GM23338 (cell line): ENCODE data around the gene STRA8. TPM values are rescaled to one million over a fixed set of nuclear protein-coding genes. Genes with fewer than 3 reads are reported as not detected.

ENCODE experiments used
- ATAC-seq: fragments of 200-7000 bp; cut with Tn5 transposase; 3 replicates; pipeline ENCODE4 v1.9.1; 2020
- DNase-seq: peaks from one replicate; pipeline ENCODE4 v3.0.0-alpha.2; 2015; ENCODE audit warnings: low spot score
- H2AFZ ChIP-seq: fragments of 200-600 bp; sonication (generic); 2 replicates; pipeline ENCODE4 v1.8.0; 2016; ENCODE audit warnings: antibody characterized with exemption, mild to moderate bottlenecking, moderate library complexity
- H3F3A ChIP-seq: fragments of 200-600 bp; sonication (generic); replicated peaks from 2 replicates; pipeline ENCODE4 v1.8.0; 2017; ENCODE audit warnings: antibody characterized with exemption, mixed run types, low read depth
- H3K27ac ChIP-seq: fragments of 200-600 bp; sonication (generic); 2 replicates; pipeline ENCODE4 v1.6.1; 2016; ENCODE audit warnings: low read depth
- H3K27me3 ChIP-seq: fragments of 200-600 bp; sonication (generic); 2 replicates; pipeline ENCODE4 v1.8.0; 2016; ENCODE audit warnings: mild to moderate bottlenecking, mixed run types, moderate library complexity; ENCODE audit not compliant: insufficient read depth
- H3K36me3 ChIP-seq: fragments of 200-600 bp; sonication (generic); 2 replicates; pipeline ENCODE4 v1.8.0; 2016; ENCODE audit warnings: mild to moderate bottlenecking; ENCODE audit not compliant: insufficient read depth
- H3K4me1 ChIP-seq: fragments of 200-600 bp; sonication (generic); 2 replicates; pipeline ENCODE4 v1.8.0; 2016; ENCODE audit warnings: mild to moderate bottlenecking, moderate library complexity; ENCODE audit not compliant: insufficient read depth
- H3K4me2 ChIP-seq: fragments of 200-600 bp; sonication (generic); 2 replicates; pipeline ENCODE4 v1.7.1; 2017; ENCODE audit warnings: mixed run types
- H3K4me3 ChIP-seq: fragments of 200-600 bp; sonication (generic); 2 replicates; pipeline ENCODE4 v1.6.1; 2016; ENCODE audit warnings: mixed run types
- H3K79me2 ChIP-seq: fragments of 200-600 bp; sonication (generic); replicated peaks from 2 replicates; pipeline ENCODE4 v1.8.0; 2017; ENCODE audit warnings: mild to moderate bottlenecking; ENCODE audit not compliant: insufficient read depth
- H3K9me2 ChIP-seq: fragments of 200-600 bp; sonication (generic); 2 replicates; pipeline ENCODE4 v1.8.0; 2017; ENCODE audit not compliant: insufficient read depth
- H4K20me1 ChIP-seq: fragments of 200-600 bp; sonication (generic); replicated peaks from 2 replicates; pipeline ENCODE4 v1.8.0; 2017; ENCODE audit warnings: mild to moderate bottlenecking; ENCODE audit not compliant: insufficient read depth
- H3K27ac Mint-ChIP-seq: 2 replicates; pipeline ENCODE4 v1.8.0; 2020; ENCODE audit warnings: inconsistent platforms, mild to moderate bottlenecking, moderate library complexity, mixed read lengths
- H3K27me3 Mint-ChIP-seq: 3 replicates; pipeline ENCODE4 v1.8.0; 2022; ENCODE audit warnings: low read depth, mild to moderate bottlenecking, moderate library complexity, mixed read lengths, inconsistent platforms; ENCODE audit not compliant: insufficient read depth, poor library complexity
- H3K36me3 Mint-ChIP-seq: 3 replicates; pipeline ENCODE4 v1.8.0; 2021; ENCODE audit warnings: low read depth, mild to moderate bottlenecking, inconsistent platforms, moderate library complexity, mixed read lengths
- H3K4me1 Mint-ChIP-seq: 3 replicates; pipeline ENCODE4 v1.8.0; 2020; ENCODE audit warnings: mild to moderate bottlenecking, inconsistent platforms, mixed read lengths
- H3K4me3 Mint-ChIP-seq: 3 replicates; pipeline ENCODE4 v1.8.0; 2021; ENCODE audit warnings: moderate library complexity, mild to moderate bottlenecking, inconsistent platforms, mixed read lengths
- H3K9me3 Mint-ChIP-seq: 3 replicates; pipeline ENCODE4 v1.8.0; 2020; ENCODE audit warnings: moderate library complexity, mild to moderate bottlenecking, inconsistent platforms, mixed read lengths
- CREB1 ChIP-seq: fragments of 250-450 bp; sonication (Bioruptor Pico); IDR thresholded peaks from 2 replicates; pipeline ENCODE4 v1.5.0; 2020; ENCODE audit warnings: low read depth, mild to moderate bottlenecking, moderate library complexity
- EZH2 ChIP-seq: fragments of 200-600 bp; sonication (generic); IDR thresholded peaks from one replicate; pipeline ENCODE4 v1.8.0; 2017; ENCODE audit warnings: antibody characterized with exemption, mild to moderate bottlenecking, low read depth; ENCODE audit not compliant: unreplicated experiment
- EZH2phosphoT487 ChIP-seq: fragments of 200-600 bp; sonication (generic); IDR thresholded peaks from one replicate; pipeline ENCODE4 v1.8.1; 2018; ENCODE audit warnings: antibody characterized with exemption; ENCODE audit not compliant: unreplicated experiment
- JUNB ChIP-seq: IDR thresholded peaks from one replicate; pipeline ENCODE4 v1.6.1; 2016; ENCODE audit warnings: antibody characterized with exemption; ENCODE audit not compliant: unreplicated experiment
- NANOG ChIP-seq: IDR thresholded peaks from 2 replicates; pipeline ENCODE4 v1.6.1; 2016; ENCODE audit warnings: antibody characterized with exemption, borderline replicate concordance
- POLR2AphosphoS5 ChIP-seq: IDR thresholded peaks from 2 replicates; pipeline ENCODE4 v1.6.1; 2016; ENCODE audit warnings: antibody characterized with exemption, low read depth
- STAT1 ChIP-seq: IDR thresholded peaks from one replicate; pipeline ENCODE4 v1.6.1; 2016; ENCODE audit warnings: antibody characterized with exemption; ENCODE audit not compliant: unreplicated experiment
- ZNF114 ChIP-seq: fragments of 250-450 bp; sonication (Bioruptor Pico); IDR thresholded peaks from 2 replicates; pipeline ENCODE4 v1.5.0; 2020; ENCODE audit warnings: mild to moderate bottlenecking, moderate library complexity
- ZNF331 ChIP-seq: fragments of 250-450 bp; sonication (Bioruptor Pico); IDR thresholded peaks from 2 replicates; pipeline ENCODE4 v1.5.0; 2020; ENCODE audit warnings: low read depth, mild to moderate bottlenecking, moderate library complexity
- polyA plus RNA-seq: library from polyadenylated mRNA; unstranded; fragments of >200 nt; fragmentation: Nextera tagmentation; extraction: Ambion mirVana; gene quantifications from 2 replicates; pipeline ENCODE4 v1.2.1, GENCODE V29; 2016
- total RNA-seq: library from RNA; depleted of rRNA; stranded (reverse); fragments of >200 nt; shearing (Covaris generic); gene quantifications from 2 replicates; pipeline ENCODE4 v1.2.3, GENCODE V29; 2014
- TF ChIP-seq, protein P1 (sequence below): IDR thresholded peaks from 2 replicates; pipeline ENCODE4 v1.6.1; 2016; ENCODE audit warnings: antibody characterized with exemption
- TF ChIP-seq, protein P2 (sequence below): fragments of 250-450 bp; sonication (Bioruptor Pico); IDR thresholded peaks from 2 replicates; pipeline ENCODE4 v1.5.0; 2020; ENCODE audit warnings: mild to moderate bottlenecking, moderate library complexity
- TF ChIP-seq, protein P3 (sequence below), 2 experiments: fragments of 200-600 bp in 1 of 2; sonication (generic) in 1 of 2; conservative IDR thresholded peaks; 2 replicates each; pipeline versions ENCODE4 v1.5.1 to v1.6.1; 2016 to 2017; ENCODE audit warnings: antibody characterized with exemption in 2 of 2, low read depth in 2 of 2, mild to moderate bottlenecking in 2 of 2, moderate library complexity in 1 of 2
- TF ChIP-seq, protein P4 (sequence below): IDR thresholded peaks from one replicate; pipeline ENCODE4 v1.6.1; 2018; ENCODE audit warnings: antibody characterized with exemption; ENCODE audit not compliant: unreplicated experiment

Gene STRA8
- total and polyA plus RNA-seq, 2 experiments from 2014 or later, result not detected

DNA sequence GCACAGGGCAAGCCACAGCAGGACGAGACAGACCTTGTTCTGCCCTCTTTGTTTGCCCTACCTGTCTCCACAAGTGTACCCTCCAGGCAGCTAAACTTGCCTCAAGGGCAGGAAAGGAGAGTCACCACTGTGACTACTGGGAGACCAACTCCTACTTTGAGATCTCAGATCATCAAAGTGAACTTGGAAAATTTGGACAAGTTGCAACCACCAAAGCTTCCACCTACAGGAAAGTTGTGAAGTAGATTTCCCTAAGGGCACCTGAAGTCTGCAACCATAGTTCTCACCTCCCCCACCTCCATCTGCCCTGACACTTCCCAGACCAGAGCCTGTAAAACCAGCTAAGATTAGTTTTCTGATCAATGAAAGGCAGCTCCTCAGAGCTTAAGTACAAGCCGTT lies 19.8 kb upstream of the STRA8 start:
- Histone ChIP-seq H3K4me2 (no peak overlapping the region), H2AFZ (peak overlapping the region; percentile 78; the same call in 1 of the 2 replicates), H4K20me1 (no peaks in the 10 kb centered on the region), H3K27me3 (peaks cover 11% of the 10 kb centered on the region), H3K4me1 (peaks cover 6% of the 10 kb centered on the region), H3K79me2 (no peaks in the 10 kb centered on the region), H3K36me3 (no peaks in the 10 kb centered on the region), H3K9me2 (0 out of 2 replicates have a peak, but pooled peaks cover 5% of the 10 kb centered on the region), H3K27ac (no peak overlapping the region), H3K4me3 (no peak overlapping the region), H3F3A (no peaks in the 10 kb centered on the region)
- no peak overlapping the region for H3K4me3 Mint-ChIP-seq
- H3K27me3 Mint-ChIP-seq, result peaks cover 14% of the 10 kb centered on the region
- H3K36me3 Mint-ChIP-seq, result no peaks in the 10 kb centered on the region
- DNase-seq (no peak), ATAC-seq (no peak)
- H3K4me1 Mint-ChIP-seq, result peaks cover under 1% of the 10 kb centered on the region; the same call in 2 of the 3 replicates
- 0 out of 2 replicates have a peak overlapping the region, but pooled peaks have one; percentile 24 for H3K27ac Mint-ChIP-seq
- TF ChIP-seq NANOG, result no peak
- no peak for TF ChIP-seq POLR2AphosphoS5
- TF ChIP-seq STAT1, result no peak
- TF ChIP-seq, protein P1, sequence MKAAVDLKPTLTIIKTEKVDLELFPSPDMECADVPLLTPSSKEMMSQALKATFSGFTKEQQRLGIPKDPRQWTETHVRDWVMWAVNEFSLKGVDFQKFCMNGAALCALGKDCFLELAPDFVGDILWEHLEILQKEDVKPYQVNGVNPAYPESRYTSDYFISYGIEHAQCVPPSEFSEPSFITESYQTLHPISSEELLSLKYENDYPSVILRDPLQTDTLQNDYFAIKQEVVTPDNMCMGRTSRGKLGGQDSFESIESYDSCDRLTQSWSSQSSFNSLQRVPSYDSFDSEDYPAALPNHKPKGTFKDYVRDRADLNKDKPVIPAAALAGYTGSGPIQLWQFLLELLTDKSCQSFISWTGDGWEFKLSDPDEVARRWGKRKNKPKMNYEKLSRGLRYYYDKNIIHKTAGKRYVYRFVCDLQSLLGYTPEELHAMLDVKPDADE, result no peak
- TF ChIP-seq, protein P2, sequence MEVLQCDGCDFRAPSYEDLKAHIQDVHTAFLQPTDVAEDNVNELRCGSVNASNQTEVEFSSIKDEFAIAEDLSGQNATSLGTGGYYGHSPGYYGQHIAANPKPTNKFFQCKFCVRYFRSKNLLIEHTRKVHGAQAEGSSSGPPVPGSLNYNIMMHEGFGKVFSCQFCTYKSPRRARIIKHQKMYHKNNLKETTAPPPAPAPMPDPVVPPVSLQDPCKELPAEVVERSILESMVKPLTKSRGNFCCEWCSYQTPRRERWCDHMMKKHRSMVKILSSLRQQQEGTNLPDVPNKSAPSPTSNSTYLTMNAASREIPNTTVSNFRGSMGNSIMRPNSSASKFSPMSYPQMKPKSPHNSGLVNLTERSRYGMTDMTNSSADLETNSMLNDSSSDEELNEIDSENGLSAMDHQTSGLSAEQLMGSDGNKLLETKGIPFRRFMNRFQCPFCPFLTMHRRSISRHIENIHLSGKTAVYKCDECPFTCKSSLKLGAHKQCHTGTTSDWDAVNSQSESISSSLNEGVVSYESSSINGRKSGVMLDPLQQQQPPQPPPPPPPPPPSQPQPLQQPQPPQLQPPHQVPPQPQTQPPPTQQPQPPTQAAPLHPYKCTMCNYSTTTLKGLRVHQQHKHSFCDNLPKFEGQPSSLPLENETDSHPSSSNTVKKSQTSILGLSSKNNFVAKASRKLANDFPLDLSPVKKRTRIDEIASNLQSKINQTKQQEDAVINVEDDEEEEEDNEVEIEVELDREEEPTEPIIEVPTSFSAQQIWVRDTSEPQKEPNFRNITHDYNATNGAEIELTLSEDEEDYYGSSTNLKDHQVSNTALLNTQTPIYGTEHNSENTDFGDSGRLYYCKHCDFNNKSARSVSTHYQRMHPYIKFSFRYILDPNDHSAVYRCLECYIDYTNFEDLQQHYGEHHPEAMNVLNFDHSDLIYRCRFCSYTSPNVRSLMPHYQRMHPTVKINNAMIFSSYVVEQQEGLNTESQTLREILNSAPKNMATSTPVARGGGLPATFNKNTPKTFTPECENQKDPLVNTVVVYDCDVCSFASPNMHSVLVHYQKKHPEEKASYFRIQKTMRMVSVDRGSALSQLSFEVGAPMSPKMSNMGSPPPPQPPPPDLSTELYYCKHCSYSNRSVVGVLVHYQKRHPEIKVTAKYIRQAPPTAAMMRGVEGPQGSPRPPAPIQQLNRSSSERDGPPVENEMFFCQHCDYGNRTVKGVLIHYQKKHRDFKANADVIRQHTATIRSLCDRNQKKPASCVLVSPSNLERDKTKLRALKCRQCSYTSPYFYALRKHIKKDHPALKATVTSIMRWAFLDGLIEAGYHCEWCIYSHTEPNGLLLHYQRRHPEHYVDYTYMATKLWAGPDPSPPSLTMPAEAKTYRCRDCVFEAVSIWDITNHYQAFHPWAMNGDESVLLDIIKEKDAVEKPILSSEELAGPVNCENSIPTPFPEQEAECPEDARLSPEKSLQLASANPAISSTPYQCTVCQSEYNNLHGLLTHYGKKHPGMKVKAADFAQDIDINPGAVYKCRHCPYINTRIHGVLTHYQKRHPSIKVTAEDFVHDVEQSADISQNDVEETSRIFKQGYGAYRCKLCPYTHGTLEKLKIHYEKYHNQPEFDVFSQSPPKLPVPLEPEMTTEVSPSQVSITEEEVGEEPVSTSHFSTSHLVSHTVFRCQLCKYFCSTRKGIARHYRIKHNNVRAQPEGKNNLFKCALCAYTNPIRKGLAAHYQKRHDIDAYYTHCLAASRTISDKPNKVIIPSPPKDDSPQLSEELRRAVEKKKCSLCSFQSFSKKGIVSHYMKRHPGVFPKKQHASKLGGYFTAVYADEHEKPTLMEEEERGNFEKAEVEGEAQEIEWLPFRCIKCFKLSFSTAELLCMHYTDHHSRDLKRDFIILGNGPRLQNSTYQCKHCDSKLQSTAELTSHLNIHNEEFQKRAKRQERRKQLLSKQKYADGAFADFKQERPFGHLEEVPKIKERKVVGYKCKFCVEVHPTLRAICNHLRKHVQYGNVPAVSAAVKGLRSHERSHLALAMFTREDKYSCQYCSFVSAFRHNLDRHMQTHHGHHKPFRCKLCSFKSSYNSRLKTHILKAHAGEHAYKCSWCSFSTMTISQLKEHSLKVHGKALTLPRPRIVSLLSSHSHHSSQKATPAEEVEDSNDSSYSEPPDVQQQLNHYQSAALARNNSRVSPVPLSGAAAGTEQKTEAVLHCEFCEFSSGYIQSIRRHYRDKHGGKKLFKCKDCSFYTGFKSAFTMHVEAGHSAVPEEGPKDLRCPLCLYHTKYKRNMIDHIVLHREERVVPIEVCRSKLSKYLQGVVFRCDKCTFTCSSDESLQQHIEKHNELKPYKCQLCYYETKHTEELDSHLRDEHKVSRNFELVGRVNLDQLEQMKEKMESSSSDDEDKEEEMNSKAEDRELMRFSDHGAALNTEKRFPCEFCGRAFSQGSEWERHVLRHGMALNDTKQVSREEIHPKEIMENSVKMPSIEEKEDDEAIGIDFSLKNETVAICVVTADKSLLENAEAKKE (CRISPR knock-in tag), result no peak
- TF ChIP-seq, protein P3, sequence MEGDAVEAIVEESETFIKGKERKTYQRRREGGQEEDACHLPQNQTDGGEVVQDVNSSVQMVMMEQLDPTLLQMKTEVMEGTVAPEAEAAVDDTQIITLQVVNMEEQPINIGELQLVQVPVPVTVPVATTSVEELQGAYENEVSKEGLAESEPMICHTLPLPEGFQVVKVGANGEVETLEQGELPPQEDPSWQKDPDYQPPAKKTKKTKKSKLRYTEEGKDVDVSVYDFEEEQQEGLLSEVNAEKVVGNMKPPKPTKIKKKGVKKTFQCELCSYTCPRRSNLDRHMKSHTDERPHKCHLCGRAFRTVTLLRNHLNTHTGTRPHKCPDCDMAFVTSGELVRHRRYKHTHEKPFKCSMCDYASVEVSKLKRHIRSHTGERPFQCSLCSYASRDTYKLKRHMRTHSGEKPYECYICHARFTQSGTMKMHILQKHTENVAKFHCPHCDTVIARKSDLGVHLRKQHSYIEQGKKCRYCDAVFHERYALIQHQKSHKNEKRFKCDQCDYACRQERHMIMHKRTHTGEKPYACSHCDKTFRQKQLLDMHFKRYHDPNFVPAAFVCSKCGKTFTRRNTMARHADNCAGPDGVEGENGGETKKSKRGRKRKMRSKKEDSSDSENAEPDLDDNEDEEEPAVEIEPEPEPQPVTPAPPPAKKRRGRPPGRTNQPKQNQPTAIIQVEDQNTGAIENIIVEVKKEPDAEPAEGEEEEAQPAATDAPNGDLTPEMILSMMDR (conservative IDR thresholded peaks at IDR 0.05; ENCODE audit: low read depth in 2 of 2), result no peak
- no peak for TF ChIP-seq EZH2
- TF ChIP-seq ZNF331 (CRISPR knock-in tag), result no peak
- no peak for TF ChIP-seq ZNF114 (CRISPR knock-in tag)
- TF ChIP-seq, protein P4, sequence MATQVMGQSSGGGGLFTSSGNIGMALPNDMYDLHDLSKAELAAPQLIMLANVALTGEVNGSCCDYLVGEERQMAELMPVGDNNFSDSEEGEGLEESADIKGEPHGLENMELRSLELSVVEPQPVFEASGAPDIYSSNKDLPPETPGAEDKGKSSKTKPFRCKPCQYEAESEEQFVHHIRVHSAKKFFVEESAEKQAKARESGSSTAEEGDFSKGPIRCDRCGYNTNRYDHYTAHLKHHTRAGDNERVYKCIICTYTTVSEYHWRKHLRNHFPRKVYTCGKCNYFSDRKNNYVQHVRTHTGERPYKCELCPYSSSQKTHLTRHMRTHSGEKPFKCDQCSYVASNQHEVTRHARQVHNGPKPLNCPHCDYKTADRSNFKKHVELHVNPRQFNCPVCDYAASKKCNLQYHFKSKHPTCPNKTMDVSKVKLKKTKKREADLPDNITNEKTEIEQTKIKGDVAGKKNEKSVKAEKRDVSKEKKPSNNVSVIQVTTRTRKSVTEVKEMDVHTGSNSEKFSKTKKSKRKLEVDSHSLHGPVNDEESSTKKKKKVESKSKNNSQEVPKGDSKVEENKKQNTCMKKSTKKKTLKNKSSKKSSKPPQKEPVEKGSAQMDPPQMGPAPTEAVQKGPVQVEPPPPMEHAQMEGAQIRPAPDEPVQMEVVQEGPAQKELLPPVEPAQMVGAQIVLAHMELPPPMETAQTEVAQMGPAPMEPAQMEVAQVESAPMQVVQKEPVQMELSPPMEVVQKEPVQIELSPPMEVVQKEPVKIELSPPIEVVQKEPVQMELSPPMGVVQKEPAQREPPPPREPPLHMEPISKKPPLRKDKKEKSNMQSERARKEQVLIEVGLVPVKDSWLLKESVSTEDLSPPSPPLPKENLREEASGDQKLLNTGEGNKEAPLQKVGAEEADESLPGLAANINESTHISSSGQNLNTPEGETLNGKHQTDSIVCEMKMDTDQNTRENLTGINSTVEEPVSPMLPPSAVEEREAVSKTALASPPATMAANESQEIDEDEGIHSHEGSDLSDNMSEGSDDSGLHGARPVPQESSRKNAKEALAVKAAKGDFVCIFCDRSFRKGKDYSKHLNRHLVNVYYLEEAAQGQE, result no peak
- TF ChIP-seq JUNB, result no peak
- TF ChIP-seq CREB1 (CRISPR knock-in tag), result no peak
- no peak for TF ChIP-seq EZH2phosphoT487
- no peaks in the 10 kb centered on the region for H3K9me3 Mint-ChIP-seq
